Measurements from ENCODE around the gene KLK15.
A peak's percentile ranks its signal among the peaks of the same experiment; 100 is the strongest.

KLK15 gene

DNA sequence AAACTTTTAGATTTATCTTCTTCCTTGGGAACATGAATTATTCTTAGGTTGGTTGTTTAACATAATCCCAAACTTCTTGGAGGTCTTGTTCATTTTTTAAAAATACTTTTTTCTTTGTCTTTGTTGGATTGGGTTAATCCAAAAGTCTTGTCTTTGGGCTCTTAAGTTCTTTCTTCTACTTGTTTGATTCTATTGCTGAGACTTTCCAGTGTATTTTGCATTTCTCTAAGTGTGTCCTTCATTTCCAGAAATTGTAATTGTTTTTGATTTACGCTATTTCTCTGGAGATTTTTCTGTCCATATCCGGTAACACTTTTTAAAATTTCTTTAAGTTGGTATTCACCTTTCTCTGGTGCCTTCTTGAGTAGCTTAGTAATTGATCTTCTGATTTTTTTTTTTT, 9.8 kb upstream of the KLK15 start:
- no peak for DNase-seq

DNA sequence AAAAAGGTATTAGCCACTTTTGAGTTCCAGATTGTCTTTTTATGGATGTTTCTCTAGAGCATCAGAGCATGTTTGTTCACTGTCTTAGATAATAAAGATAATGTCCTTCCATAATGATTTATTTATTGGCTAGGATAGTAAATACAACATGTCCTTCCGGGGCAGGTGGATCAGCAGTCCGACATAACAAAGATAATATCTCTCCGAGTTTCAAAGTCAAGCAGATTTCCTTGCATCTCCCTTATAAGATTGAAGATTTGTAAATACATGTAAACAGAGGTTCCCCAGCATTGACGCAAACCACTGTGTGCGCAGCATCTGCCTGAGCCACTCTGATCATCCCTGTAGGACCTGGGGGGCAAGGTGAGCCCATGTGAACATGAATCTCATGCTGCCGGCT, 8.8 kb upstream of the KLK15 start:
- no peak for DNase-seq

DNA sequence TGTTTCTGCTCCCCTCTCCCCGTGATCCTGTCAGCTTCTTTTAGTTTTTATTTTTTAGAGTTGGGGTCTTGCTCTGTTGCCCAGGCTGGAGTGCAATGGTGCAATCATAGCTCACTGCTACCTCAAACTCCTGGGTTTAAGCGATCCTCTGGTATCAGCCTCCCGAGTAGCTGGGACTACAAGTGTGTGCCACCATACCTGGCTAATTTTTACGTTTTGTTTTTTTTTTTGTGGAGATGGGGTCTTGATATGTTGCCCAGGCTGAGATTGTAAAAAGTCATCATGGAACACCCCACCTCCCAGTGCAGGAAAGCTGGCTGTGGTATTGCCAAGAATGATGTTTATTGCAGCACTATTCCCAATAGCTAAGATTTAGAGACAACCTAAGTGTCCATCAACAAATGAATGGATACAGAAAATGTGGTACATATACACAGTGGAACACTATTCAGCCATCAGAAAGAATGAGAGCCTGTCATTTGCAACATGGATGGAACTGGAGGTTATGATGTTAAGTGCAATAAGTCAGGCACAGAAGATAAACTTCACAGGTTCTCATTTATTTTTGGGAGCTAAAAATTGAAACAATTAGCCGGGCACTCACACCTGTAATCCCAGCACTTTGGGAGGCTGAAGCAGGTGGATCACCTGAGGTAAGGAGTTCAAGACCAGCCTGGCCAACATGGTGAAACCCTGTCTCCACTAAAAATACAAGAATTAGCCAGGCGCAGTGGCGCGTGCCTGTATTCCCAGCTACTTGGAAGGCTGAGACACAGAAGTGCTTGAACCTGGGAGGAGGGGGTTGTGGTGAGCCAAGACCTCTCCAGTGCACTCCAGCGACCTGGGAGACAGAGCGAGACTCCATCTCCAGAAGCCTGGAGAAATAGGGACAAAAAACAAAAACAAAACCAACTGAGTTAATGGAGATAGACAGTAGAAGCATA, 6.6 kb upstream of the KLK15 start:
- no peak for DNase-seq

DNA sequence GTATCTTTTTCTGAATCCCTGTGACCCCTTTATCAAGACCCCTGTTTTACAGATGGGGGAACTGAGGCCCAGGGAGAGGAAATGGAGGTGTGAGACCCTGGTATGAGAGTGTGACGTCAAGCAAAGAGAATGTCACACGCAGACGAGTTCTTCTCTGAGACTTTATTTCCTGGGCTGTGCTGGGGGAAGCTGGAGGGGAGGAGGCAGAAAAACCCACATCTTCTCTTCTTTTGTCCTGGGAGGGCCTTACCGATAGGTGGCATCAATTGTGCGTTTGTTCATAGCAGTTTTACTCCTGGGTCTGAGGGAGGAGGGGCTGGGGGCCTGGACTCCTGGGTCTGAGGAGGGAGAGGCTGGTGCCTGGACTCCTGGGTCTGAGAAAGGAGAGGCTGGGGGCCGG, 4.9 kb upstream of the KLK15 start:
- DNase-seq: no peak

DNA sequence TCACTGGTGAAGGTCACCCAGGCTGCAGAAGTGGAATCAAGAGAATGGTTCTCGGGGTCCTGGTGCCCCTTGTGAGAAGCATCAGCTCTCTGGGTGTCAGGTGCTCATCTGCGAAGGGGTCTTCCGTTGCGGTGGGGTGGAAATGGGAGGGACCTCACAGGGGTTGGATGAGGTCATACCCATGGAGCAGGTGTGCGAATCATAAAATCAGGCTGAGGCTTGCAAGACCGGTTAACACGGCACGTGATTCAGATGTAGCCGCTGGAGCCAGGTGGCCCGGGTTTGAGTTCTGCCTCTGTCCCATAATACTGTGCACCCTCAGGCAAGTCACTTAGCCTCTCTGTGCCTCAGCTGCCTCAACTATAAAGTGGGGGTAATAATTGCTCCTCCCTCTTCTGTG, 3.9 kb upstream of the KLK15 start:
- DNase-seq: no peak

DNA sequence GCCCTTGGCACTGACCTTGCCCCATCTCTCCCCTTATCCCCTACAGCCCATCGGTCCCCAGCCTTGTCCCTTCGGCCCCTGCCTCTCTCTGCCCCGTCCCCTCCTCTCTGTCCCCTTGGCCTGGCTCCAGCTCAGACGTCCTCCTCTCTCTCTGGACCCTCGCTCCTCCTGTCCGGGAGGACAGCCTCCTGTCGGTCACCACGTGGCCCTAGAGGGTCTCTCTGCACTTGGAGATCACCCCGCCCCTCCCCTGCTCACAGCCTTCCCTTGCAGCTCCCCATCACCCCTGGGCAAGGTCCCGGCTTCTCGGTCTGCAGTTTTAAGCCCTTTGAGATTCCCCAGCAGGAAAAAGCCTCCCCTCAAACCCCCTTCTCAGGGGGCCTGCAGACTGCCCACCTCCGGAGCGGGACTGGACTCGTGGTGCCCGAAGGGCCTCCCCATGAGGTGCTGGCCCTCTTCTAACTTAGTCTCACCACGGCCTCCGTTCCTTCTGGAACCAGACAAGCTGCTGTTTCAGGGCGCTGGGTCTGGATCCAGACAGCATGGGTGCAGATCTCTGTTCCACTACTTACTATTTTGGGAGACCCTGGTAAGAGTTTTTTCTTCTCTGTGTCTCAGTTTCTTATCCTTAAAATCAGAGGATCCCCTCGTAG, 3.3 kb upstream of the KLK15 start:
- DNase-seq: no peak

DNA sequence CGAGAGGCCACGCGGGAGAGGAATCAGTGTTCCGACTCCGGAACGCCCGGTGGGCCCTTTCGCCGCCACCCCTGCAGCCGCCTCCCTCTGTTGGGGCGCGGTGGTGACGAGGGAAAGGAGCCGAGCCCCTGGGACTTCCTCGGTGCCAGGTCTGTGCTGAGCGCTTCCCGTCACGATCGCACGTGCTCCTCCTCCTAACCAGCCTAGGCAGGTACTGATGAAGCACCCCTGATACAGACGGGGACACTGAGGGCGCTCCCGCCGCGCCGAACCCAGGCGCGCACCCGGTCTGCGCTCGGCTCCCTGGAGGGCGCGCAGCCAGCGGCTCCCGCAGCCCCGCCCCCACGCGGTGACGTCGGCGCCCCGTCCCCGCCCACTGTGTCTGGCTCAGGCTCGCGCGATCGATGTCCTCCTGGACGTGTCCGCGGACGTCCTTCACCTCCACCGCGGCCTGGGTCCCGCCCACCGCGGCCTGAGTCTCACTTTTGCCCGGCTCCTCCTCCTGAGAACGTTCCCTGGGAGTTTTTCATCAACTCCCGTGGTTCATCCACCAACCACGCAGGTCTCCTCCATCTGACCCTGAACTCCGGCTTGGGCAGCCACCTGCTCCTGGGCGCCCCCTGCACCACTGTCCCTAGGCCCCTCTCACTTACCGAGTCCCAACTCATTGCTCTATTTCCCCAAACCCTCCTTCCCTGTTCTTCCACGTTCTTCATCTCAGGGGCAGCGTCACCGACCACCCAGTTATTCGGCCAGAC, 2.6 kb upstream of the KLK15 start:
- DNase-seq: peak; percentile 48

DNA sequence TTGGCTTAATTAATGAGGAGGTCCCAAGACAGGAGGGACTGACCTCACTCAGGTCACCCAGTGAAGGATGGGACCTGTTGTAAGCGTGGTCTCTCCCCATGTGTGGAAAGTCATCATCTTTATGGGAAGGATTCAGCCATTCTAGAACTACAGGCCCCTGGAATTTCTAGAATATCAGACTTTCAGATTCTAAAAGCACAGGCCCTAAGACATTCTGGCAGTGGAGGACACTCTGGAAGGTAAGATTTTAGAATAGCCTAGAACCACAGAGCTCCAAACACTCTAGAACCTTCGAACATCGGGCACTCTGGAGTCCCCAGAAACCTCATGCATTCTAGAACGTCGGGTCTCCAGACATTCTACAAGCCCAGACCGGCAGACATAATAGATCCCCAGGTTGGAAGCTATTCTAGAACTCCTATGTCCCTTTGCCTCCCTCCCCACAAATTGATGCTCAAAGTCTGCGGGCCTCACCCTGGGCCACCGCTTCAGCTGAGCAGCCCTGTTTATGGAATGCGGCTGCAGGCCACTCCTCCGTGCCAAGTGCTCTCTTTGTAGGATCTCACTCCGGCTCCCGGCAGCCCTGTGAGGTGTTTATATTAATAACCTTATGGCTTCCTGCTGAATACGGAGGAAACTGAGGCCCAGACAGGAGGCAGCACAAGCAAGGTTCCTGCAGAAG, 1.9 kb upstream of the KLK15 start:
- DNase-seq: no peak

DNA sequence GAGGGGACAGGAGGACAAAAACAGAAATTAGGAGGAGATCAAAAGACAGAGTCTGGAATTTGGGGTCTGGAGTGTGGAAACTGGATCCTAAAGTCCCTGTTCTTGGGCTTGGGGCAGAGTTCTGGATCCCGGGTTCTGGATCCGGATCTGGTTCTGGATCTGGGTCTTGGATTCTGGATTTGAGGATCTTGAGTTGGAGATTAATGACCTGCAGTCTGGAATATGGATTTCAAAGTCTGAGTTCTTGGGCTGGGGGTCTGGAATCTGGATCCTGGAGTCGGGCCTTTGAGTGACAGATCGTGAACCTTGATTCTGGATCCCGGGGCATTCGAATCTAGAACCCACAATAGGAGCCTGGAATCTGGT, 411 bp upstream of the KLK15 start:
- DNase-seq: no peak

DNA sequence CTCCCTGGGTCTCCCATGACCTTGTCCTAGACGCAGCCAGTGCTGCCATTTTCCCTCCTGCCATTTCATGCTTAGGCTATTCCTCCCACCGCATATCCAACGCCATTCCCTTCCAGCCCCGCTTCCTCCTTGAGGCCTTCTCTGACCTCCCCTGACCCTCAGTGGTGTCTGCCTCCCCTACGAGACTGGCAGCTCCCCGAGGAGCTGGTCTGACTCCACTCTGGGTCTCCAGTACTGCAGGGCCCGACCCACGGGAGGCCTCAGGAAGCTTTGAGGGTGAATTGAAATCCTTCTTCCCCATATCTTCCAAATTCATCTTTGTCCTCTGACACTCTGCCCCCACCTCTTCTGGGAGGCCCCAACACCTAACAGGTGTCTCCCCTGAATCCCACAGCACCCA, 708 bp downstream of the KLK15 start:
- no peak for DNase-seq

DNA sequence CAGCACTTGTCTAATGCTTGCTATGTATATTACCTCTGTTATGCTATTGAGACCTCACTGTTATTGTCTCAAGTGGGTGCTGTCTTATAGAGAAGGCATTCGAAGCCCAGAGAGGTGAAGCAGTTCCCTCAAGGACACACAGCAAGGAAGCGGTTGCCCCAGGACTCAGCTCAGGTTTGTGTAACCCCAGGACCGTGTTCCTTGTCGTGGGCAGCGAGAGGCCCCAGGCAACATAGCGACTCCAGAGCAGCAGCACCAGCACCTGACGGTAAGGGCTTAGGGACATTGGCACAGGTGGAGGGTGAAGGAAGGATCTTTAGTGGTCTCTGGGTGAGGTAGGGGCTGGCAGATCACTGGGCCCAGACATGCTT, 2.4 kb downstream of the KLK15 start:
- no peak for DNase-seq

DNA sequence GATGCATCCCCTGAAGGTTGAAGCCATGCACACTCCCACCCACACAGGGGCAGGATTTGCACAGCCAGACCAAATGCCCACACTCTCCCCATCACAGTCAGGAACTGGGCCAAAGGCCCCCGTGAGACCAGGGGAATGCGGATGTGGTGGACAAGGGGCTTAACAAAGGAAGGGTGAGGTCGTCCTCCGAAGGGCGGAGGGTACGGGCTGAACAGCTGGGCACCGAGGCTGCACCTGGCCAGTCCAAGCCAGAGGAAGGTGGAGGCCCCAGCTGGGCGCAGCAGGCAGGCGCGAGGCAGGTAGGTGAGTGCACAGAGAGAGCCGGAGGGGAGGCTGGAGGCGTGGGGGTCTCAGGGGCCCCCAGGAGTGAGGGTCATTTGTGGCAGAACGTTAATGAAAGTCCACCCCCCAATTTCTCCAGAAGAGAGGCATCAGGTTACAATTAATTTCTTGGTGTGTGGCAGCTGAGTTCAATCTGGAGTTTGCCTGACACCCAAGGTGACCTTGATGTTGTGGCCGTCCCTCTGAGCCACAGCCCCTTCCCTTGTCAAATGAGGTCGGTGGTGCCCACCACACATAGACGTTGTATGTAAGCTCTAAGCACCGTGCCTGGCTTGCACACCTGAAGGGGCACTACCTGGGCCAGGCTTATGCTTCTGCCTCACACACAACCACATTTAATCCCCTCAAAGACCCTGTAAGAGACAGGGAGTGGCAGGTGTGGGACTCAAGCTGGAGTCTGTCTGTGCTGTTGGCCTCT, 2.9 kb downstream of the KLK15 start:
- DNase-seq: no peak

DNA sequence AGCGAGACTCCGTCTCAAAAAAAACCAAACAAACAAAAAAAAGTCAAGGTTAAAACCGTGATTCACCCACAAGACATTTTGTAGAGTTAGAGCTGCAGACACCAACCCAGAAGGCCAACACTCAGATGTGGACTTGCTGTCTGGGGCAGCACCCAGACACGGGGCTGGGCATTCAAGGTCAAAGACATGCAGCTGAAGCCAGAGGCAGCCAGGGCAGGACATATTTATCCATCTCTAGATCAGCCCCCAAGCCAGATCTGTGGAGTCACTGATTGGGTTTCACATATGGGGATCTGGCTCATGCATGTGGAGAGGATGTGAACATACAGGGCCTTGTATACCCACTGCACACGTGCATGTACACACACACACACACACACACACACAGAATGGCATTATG, 3.6 kb downstream of the KLK15 start:
- DNase-seq: no peak

DNA sequence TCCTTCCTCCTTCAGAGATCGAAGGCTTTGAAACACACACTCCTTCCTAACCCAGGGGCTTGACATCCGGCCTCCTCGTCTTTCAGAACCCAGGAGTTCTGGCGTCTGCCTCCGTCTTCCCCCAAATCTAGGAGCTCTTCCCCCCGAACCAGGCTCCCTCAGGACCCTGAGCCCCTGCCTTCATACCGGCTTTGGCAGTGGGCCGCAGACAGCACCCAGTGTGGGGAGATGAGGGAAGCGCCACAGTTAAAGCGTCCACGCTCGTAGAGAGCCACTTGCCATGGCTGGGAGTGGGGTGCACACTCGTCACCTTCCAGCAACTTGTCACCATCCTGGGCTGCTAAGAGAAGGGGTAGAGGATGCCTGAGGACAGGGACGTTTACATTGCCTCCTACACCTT, 5.9 kb downstream of the KLK15 start:
- no peak for DNase-seq

DNA sequence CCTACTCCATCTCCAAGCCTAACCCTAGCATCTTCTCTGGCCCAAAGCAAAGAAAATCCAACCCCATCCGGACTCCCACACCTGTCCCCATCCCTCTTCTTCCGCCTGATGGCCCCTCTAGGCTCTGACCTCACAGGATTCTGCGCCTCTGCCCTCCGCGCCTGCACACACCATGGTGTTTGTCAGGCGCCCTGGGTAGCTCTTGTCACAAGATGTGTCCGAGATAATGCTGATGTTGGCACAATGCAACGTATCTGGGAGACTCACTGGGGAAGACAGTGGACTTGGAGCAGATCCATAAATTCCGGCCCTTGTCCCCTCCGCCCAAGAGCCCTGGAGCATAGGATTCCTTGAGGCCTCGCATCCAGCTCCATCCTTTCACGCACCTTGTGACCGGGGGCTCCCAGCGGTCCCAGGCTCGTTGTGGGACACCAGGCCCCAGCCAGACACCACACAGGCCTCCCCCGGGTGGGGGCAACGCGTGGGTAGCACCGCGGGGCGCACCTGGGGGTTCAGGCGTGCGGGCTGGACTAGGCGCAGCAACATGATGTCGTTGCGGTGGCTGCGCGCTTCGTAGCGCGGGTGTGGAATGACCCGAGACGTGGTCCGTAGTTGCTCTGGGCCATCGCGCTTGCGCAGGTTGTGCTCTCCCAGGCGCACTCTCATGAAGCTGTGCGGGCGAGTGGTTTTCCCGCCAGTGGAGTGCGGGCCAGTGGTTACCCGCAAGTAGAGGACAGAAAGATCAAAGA, 6.7 kb downstream of the KLK15 start:
- no peak for DNase-seq

DNA sequence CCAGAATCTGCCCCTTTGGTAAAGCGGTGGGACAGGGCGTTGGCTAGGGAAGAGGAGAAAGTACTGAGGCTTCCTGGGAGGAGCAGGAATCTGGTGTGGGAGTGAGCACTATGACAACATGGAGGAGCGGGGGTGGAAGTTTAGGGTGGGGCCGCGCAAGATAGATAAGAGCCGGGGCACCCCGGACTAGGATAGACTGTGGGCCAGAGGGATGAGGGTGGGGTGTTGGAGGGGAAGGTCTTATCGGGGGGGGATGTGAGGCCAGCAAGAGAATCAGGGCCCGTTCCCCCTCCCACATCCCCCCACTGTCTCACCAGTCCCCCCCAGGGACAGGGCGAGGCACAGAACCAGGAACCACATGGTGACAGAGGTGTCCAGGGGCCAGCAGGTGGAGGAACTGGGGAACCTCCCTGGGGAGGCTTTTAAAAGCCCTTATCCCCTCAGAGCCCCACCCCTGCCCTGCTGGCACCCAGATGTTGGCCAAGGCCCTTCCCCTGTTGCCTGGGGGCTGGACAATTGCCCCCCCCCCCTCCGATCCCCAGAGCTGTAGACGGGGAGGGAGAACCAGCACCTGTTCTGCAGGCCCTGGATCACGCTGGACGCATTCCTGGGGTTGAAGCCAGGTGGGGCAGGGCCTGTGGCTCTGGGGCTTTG, 9.9 kb downstream of the KLK15 start, which contains the start of gene KLK1:
Gene KLK1, minus strand, starts transcription at position 399 of the 654 bp plus-strand sequence. Its CDS starts 39 bp downstream, at position 360.
- no peak for DNase-seq

DNA sequence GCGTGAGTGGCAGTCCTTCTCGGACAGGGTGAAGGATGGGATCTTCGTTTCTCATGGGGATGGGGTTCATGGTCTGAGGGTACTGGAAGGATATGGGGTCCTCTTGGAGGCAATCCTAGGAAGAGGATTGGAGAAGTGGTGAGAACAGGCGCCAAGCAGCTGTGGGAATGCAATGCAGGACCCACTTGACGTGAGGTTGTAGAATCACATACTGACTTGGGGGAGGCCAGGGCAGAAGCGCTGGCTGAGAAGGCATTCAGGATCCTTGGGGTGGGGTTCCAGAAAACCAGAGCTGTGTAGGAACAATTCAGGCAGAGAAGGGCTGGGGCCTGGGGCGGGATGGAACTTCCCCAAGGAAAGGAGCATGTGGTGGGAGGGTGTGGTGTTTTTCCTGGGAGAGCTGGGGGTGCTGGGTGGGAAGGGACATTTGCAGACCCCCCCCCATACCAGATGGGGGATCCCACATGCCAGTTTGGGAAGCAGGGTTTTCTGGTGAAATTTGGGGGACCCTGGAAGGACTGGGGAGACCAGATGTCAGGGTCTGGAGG, 10.6 kb downstream of the KLK15 start:
- DNase-seq: no peak

DNA sequence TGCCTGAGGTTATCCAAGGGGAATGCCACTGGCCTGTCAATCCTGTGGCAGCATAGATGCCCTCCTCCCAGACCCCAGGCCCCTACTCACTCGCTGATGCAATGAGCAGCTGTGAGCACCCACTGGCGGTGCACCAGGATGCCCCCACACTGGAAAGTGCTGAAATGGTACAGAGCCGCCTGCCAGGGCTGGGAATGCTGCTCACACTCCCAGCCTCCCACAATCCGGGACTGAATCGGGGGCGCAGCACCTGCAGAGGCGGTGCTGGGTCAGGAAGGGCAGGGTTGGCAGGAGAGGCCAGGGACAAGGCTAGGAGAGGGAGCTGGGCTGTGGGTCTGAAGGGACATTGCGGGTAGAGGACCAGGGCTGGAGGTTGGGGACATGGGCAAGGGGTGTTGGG, 11.8 kb downstream of the KLK15 start:
- no peak for DNase-seq

DNA sequence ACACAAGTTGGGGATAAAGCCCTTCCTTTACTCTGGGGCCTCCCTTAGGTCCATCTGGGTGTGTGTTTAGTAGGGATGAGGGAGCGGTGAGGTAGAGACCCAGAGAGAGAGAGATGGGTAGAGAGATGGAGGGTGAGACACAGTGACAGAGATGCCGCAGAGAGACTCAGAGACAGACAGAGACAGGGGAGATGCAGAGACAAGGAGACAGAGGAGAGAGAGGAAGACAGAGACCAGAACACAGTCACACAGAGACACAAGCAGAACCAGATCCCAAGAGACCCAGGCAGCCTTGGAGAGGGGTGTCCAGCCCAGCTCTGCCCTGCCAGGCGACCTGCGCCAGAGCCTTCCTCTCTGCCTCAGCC, 12.1 kb downstream of the KLK15 start:
- DNase-seq: no peak

DNA sequence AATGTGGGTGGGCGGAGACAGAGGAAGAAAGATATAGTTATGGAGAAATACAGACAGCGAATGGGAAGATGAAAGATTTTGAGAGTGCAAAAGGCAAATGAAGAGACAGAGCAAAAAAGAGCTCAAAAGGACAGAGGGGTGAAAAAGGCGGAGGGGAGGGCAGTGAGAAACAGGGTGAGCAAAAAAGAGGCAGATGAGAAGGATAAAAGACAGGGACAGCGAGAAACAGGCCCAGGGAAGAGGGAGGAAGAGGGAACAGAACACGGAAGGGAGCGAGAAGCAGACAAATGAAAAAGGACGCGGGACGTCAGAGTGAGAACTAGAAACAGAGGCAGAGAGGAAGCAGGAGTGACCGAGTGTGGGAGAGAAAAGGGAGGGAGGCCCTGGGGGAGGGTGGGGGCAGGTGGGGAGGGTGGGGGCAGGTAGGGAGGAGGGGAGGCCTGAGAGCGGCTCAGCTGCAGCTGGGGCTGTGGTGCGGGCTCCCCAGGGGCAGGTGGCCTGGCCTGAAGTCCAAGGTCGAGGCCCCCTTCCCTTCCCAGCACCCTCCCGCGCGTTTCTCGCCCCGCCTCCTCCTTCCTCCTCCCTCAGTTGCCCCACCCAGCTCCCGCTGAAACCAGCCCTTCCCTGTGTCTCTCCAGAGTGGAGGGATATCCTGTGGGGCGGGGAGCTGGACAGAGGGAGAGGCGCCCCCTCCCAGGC, 12.7 kb downstream of the KLK15 start:
- no peak for DNase-seq

All from activated effector memory CD4-positive, alpha-beta T cell treated with Interleukin-2 at 50 U/mL for 16 hours (primary cell).